Renal cortex interstitium (tissue), 11 donors: ENCODE data around the gene FAM98C. TPM values are rescaled to one million over a fixed set of nuclear protein-coding genes. Genes with fewer than 3 reads are reported as not detected.
A peak's percentile ranks its signal among the peaks of the same experiment; 100 is the strongest.

Experiments used
- DNase-seq, 11 donors: peaks; one replicate each; pipeline ENCODE4 v3.0.0-alpha.2; 2013; ENCODE audit warnings: low read depth in 9 of 11, low spot score in 4 of 11; ENCODE audit errors: extremely low read depth in 1 of 11
- polyA plus RNA-seq, 3 donors: library from polyadenylated mRNA; unstranded; fragments of 120-200 nt; gene quantifications; one replicate each; pipeline ENCODE4 v1.2.1, GENCODE V29; 2013; ENCODE audit not compliant: insufficient read length in 3 of 3

Gene FAM98C
- polyA plus RNA-seq, 3 donors, result 10.4 to 20.5 (median 15.0) TPM

GRCh38 chr19:38373907-38374331, 29.0 kb upstream of the FAM98C start:
- no peak for DNase-seq

- DNase-seq, result peak; percentile 94 to 99 (median 98)
Observed at GRCh38 chr19:38374332-38375097, 28.4 kb upstream of the FAM98C start, which contains the start of gene PSMD8. Gene PSMD8, plus strand, starts transcription at chr19:38374571. Its CDS starts 31 bp downstream, at chr19:38374602.

GRCh38 chr19:38375098-38375493, 27.8 kb upstream of the FAM98C start:
- peak in 1 of 11 donors; percentile 70 for DNase-seq

- no peak for DNase-seq
Observed at GRCh38 chr19:38375748-38376147, 27.1 kb upstream of the FAM98C start.

GRCh38 chr19:38376576-38376975, 26.3 kb upstream of the FAM98C start:
- no peak for DNase-seq

- no peak for DNase-seq
Observed at GRCh38 chr19:38377052-38377451, 25.8 kb upstream of the FAM98C start.

GRCh38 chr19:38378866-38379265, 24.0 kb upstream of the FAM98C start:
- DNase-seq, result no peak

- no peak for DNase-seq
Observed at GRCh38 chr19:38381138-38381537, 21.8 kb upstream of the FAM98C start.

- no peak for DNase-seq
Observed at GRCh38 chr19:38383184-38383583, 19.7 kb upstream of the FAM98C start.

- no peak for DNase-seq
Observed at GRCh38 chr19:38383743-38384142, 19.1 kb upstream of the FAM98C start.

- DNase-seq, result no peak
Observed at GRCh38 chr19:38384209-38385027, 18.5 kb upstream of the FAM98C start.

- DNase-seq, result no peak
Observed at GRCh38 chr19:38385057-38385803, 17.7 kb upstream of the FAM98C start.

GRCh38 chr19:38385804-38386257, 17.1 kb upstream of the FAM98C start:
- DNase-seq, result no peak

GRCh38 chr19:38386300-38386970, 16.5 kb upstream of the FAM98C start:
- DNase-seq, result no peak

GRCh38 chr19:38386971-38387549, 15.8 kb upstream of the FAM98C start:
- DNase-seq, result no peak

GRCh38 chr19:38387550-38388348, 15.1 kb upstream of the FAM98C start, which contains the start of gene GGN:
Gene GGN, minus strand, starts transcription at chr19:38388034. Its CDS starts 773 bp downstream, at chr19:38387261.
- peak in 6 of 11 donors; percentile 53 to 77 (median 61) for DNase-seq

GRCh38 chr19:38388349-38389100, 14.4 kb upstream of the FAM98C start, which contains the start of gene SPRED3:
Gene SPRED3, plus strand, starts transcription at chr19:38388697. Its CDS starts 1,606 bp downstream, at chr19:38390303.
- peak in 3 of 11 donors; percentile 48 to 61 (median 49) for DNase-seq
